HEK293 (cell line): ENCODE data around the gene TAF12.

ENCODE experiments used
- BCL6B ChIP-seq: fragments of 450-650 bp; formaldehyde crosslinking; IDR thresholded peaks from 2 replicates; pipeline ENCODE4 v1.5.1; 2017; ENCODE audit warnings: missing biosample characterization, missing genetic modification characterization
- ELK4 ChIP-seq: IDR thresholded peaks from 2 replicates; pipeline ENCODE4 v1.6.1; 2011; ENCODE audit warnings: mild to moderate bottlenecking, low read depth, low read length, borderline replicate concordance
- KLF17 ChIP-seq: fragments of 450-650 bp; formaldehyde crosslinking; IDR thresholded peaks from 2 replicates; pipeline ENCODE4 v1.5.1; 2016; ENCODE audit warnings: missing biosample characterization, missing genetic modification characterization
- KLF7 ChIP-seq: fragments of 450-650 bp; formaldehyde crosslinking; IDR thresholded peaks from 2 replicates; pipeline ENCODE4 v1.5.1; 2016; ENCODE audit warnings: missing biosample characterization, missing genetic modification characterization, borderline replicate concordance
- MZF1 ChIP-seq: fragments of 450-650 bp; formaldehyde crosslinking; IDR thresholded peaks from 2 replicates; pipeline ENCODE4 v1.5.1; 2017; ENCODE audit warnings: missing biosample characterization, missing genetic modification characterization, borderline replicate concordance
- OVOL3 ChIP-seq: fragments of 450-650 bp; formaldehyde crosslinking; IDR thresholded peaks from 2 replicates; pipeline ENCODE4 v1.5.1; 2016; ENCODE audit warnings: missing biosample characterization, missing genetic modification characterization
- PRDM1 ChIP-seq: fragments of 450-650 bp; formaldehyde crosslinking; IDR thresholded peaks from 2 replicates; pipeline ENCODE4; 2016; ENCODE audit warnings: missing biosample characterization, missing genetic modification characterization
- ZBTB26 ChIP-seq: fragments of 450-650 bp; formaldehyde crosslinking; optimal IDR thresholded peaks from 2 replicates; pipeline ENCODE3; 2016; ENCODE audit warnings: missing biosample characterization, mild to moderate bottlenecking, missing genetic modification characterization
- ZNF10 ChIP-seq: fragments of 450-650 bp; formaldehyde crosslinking; IDR thresholded peaks from 2 replicates; pipeline ENCODE4 v1.5.1; 2017; ENCODE audit warnings: missing biosample characterization, missing genetic modification characterization
- ZNF132 ChIP-seq: fragments of 450-650 bp; formaldehyde crosslinking; IDR thresholded peaks from 2 replicates; pipeline ENCODE4 v1.5.1; 2017; ENCODE audit warnings: missing biosample characterization, missing genetic modification characterization, borderline replicate concordance
- ZNF146 ChIP-seq: fragments of 450-650 bp; formaldehyde crosslinking; IDR thresholded peaks from 2 replicates; pipeline ENCODE4 v1.5.1; 2016; ENCODE audit warnings: missing biosample characterization, missing genetic modification characterization
- ZNF2 ChIP-seq: fragments of 450-650 bp; formaldehyde crosslinking; IDR thresholded peaks from 2 replicates; pipeline ENCODE4 v1.5.1; 2016; ENCODE audit warnings: missing biosample characterization, missing genetic modification characterization
- ZNF24 ChIP-seq: fragments of 450-650 bp; formaldehyde crosslinking; IDR thresholded peaks from 2 replicates; pipeline ENCODE4 v1.5.1; 2016; ENCODE audit warnings: missing biosample characterization, missing genetic modification characterization
- ZNF354C ChIP-seq: fragments of 450-650 bp; formaldehyde crosslinking; IDR thresholded peaks from 2 replicates; pipeline ENCODE4 v1.5.1; 2016; ENCODE audit warnings: missing biosample characterization, missing genetic modification characterization, low read depth, borderline replicate concordance
- ZNF398 ChIP-seq: fragments of 450-650 bp; formaldehyde crosslinking; IDR thresholded peaks from 2 replicates; pipeline ENCODE4 v1.5.1; 2017; ENCODE audit warnings: missing biosample characterization, missing genetic modification characterization
- ZNF514 ChIP-seq: fragments of 450-650 bp; formaldehyde crosslinking; IDR thresholded peaks from 2 replicates; pipeline ENCODE4 v1.5.1; 2016; ENCODE audit warnings: missing biosample characterization, missing genetic modification characterization
- ZNF621 ChIP-seq: fragments of 450-650 bp; formaldehyde crosslinking; IDR thresholded peaks from 2 replicates; pipeline ENCODE4 v1.5.1; 2017; ENCODE audit warnings: missing biosample characterization, missing genetic modification characterization
- ZNF664 ChIP-seq: fragments of 450-650 bp; formaldehyde crosslinking; IDR thresholded peaks from 2 replicates; pipeline ENCODE4 v1.5.1; 2016; ENCODE audit warnings: missing biosample characterization, missing genetic modification characterization
- ZNF747 ChIP-seq: fragments of 450-650 bp; formaldehyde crosslinking; IDR thresholded peaks from 2 replicates; pipeline ENCODE4 v1.5.1; 2016; ENCODE audit warnings: missing biosample characterization, missing genetic modification characterization
- ZNF777 ChIP-seq: fragments of 450-650 bp; formaldehyde crosslinking; IDR thresholded peaks from 2 replicates; pipeline ENCODE4 v1.5.1; 2017; ENCODE audit warnings: missing biosample characterization, missing genetic modification characterization, borderline replicate concordance
- ZSCAN23 ChIP-seq: fragments of 450-650 bp; formaldehyde crosslinking; IDR thresholded peaks from 2 replicates; pipeline ENCODE4 v1.5.1; 2016; ENCODE audit warnings: missing biosample characterization, missing genetic modification characterization
- ZSCAN30 ChIP-seq: fragments of 450-650 bp; IDR thresholded peaks from 2 replicates; pipeline ENCODE4 v1.5.1; 2018; ENCODE audit warnings: missing biosample characterization, mild to moderate bottlenecking, missing genetic modification characterization, moderate library complexity

TAF12 gene

GRCh38 chr1:28642847-28643635 lies at the start of gene TAF12 (continued):
- TF ChIP-seq KLF17 (tag by site-specific recombination) = peak; percentile 82; the same call in 1 of the 2 replicates
- no peak for TF ChIP-seq ZNF10 (tag by site-specific recombination)
- no peak for TF ChIP-seq ZNF398 (tag by site-specific recombination)
- TF ChIP-seq ZNF664 = no peak
- TF ChIP-seq ZNF514 (tag by site-specific recombination) = no peak
- TF ChIP-seq PRDM1 (tag by site-specific recombination) = 0 out of 2 replicates have a peak, but pooled peaks have one; percentile 2
- no peak for TF ChIP-seq OVOL3 (tag by site-specific recombination)
- TF ChIP-seq ZNF24 = peak; percentile 70
- TF ChIP-seq ZBTB26 (tag by site-specific recombination) = peak; percentile 94
- no peak for TF ChIP-seq ZNF354C (tag by site-specific recombination)
- no peak for TF ChIP-seq ZNF747 (tag by site-specific recombination)
- no peak for TF ChIP-seq ZNF777
- peak; percentile 81; the same call in 1 of the 2 replicates for TF ChIP-seq ELK4
- TF ChIP-seq ZNF132 (tag by site-specific recombination) = no peak
- TF ChIP-seq KLF7 (tag by site-specific recombination) = no peak
- TF ChIP-seq ZSCAN23 (tag by site-specific recombination) = peak; percentile 73; the same call in 1 of the 2 replicates
- no peak for TF ChIP-seq BCL6B (tag by site-specific recombination)
- TF ChIP-seq ZNF621 (tag by site-specific recombination) = no peak
- 0 out of 2 replicates have a peak, but pooled peaks have one; percentile 19 for TF ChIP-seq MZF1 (tag by site-specific recombination)
- TF ChIP-seq ZNF146 (tag by site-specific recombination) = no peak
- TF ChIP-seq ZNF2 (tag by site-specific recombination) = peak; percentile 87
- TF ChIP-seq ZSCAN30 (tag by site-specific recombination) = peak; percentile 73
